Smooth muscle cell (in vitro differentiated cells): ENCODE measurements around the gene CUTA. TPM values are rescaled to one million over a fixed set of nuclear protein-coding genes. Genes with fewer than 3 reads are reported as not detected.

ENCODE experiments used
- DNase-seq: peaks from one replicate; lab custom pipeline; 2025; ENCODE audit not compliant: unreplicated experiment; lab: John Stamatoyannopoulos, UW
- H2AFZ ChIP-seq: fragments of 200-600 bp; sonication (generic); 2 replicates; pipeline ENCODE4 v1.6.0; 2016; ENCODE audit warnings: antibody characterized with exemption, low read depth, mild to moderate bottlenecking
- H3F3A ChIP-seq: fragments of 200-600 bp; sonication (generic); 2 replicates; pipeline ENCODE4 v1.6.0; 2017; ENCODE audit warnings: antibody characterized with exemption, low read depth
- H3K27ac ChIP-seq: fragments of 200-600 bp; sonication (generic); 2 replicates; pipeline ENCODE4 v1.5.1; 2016; ENCODE audit warnings: low read depth, mild to moderate bottlenecking
- H3K27me3 ChIP-seq: fragments of 200-600 bp; sonication (generic); 2 replicates; pipeline ENCODE4 v1.6.1; 2016; ENCODE audit warnings: low read depth, mild to moderate bottlenecking
- H3K36me3 ChIP-seq: fragments of 200-600 bp; sonication (generic); 2 replicates; pipeline ENCODE4 v1.5.1; 2016; ENCODE audit warnings: low read depth
- H3K4me1 ChIP-seq: fragments of 200-600 bp; sonication (generic); 2 replicates; pipeline ENCODE4 v1.5.1; 2016; ENCODE audit warnings: low read depth
- H3K4me2 ChIP-seq: fragments of 200-600 bp; sonication (generic); 2 replicates; pipeline ENCODE4 v1.6.0; 2016; ENCODE audit warnings: mild to moderate bottlenecking
- H3K4me3 ChIP-seq: fragments of 200-600 bp; sonication (generic); 2 replicates; pipeline ENCODE4 v1.5.1; 2016; ENCODE audit warnings: mild to moderate bottlenecking
- H3K79me2 ChIP-seq: fragments of 200-600 bp; sonication (generic); 2 replicates; pipeline ENCODE4 v1.6.0; 2016; ENCODE audit warnings: low read depth, mild to moderate bottlenecking
- H3K9ac ChIP-seq: fragments of 200-600 bp; sonication (generic); 2 replicates; pipeline ENCODE4 v1.6.0; 2016; ENCODE audit warnings: low read depth
- H3K9me3 ChIP-seq: fragments of 200-600 bp; sonication (generic); replicated peaks from 2 replicates; pipeline ENCODE4 v1.5.1; 2016; ENCODE audit warnings: low read depth
- H4K20me1 ChIP-seq: fragments of 200-600 bp; sonication (generic); 2 replicates; pipeline ENCODE4 v1.6.0; 2016; ENCODE audit warnings: low read depth
- whole genome bisulfite sequencing: methylation state at CpG from one replicate; pipeline ENCODE4 v1.1.7; 2016; ENCODE audit warnings: low lambda C conversion rate; 5-methylcytosine and 5-hydroxymethylcytosine counted together
- polyA plus RNA-seq: library from polyadenylated mRNA; unstranded; fragments of >200 nt; fragmentation: Nextera tagmentation; extraction: Ambion mirVana; gene quantifications from 2 replicates; pipeline ENCODE4 v1.2.1, GENCODE V29; 2016
- total RNA-seq: library from RNA; depleted of rRNA; stranded (reverse); fragments of >200 nt; gene quantifications from 2 replicates; pipeline ENCODE4 v1.2.3, GENCODE V29; 2014
- TF ChIP-seq, protein P1 (sequence below): fragments of 200-600 bp; sonication (generic); IDR thresholded peaks from 2 replicates; pipeline ENCODE4 v1.5.1; 2017; ENCODE audit warnings: borderline replicate concordance, mild to moderate bottlenecking, antibody characterized with exemption; ENCODE audit not compliant: insufficient read depth, poor library complexity, severe bottlenecking

Gene CUTA
- total and polyA plus RNA-seq, 2 experiments from 2014 or later: 173 to 289 TPM

DNA sequence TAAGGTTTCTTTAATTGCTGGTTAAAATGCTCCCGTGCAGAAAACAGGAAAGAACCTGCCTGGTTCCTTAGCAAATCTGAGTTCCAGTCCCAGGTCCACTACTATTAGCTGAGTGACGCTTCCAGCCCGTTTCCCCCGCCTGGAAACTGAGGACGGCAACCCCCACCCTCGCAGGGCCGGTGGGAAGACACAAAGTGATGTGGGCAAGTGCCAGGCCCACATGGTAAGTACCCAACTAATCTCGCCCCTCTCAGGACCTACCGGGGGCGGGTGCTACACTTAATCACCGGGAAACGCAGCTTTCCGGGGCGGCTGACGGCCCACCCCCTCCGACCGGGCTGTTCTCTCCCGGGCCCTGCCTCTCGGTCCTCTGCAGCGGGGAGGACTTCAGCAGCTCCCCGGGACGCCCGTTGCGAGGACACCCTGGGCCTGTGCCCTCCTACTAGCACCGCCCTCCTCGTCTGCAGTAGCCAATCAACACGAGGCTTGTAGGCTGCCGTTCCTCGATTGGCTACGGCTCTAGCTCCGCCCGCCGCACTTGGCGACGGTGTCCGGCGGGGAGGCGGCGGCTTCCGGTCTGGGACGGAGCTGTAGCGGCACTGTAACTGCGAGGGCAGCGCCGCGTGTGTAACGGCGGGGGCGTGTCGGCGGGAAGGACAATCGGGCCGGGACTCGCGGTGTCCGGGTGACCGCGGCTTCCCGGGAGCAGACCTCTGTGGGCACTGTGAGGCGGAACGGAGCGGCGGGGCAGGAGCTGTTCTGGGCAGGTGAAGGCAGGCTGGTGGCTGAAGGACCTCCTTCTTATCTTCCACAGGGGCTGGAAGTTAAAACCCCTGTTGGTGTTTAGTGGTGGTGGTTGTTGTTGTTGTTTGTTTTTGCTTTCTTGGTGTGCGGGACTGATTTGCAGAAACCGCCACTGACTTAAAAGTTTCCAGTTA lies 36.4 kb upstream of the CUTA start, which contains the start of gene ZBTB9:
Gene ZBTB9, plus strand, starts transcription at position 568 of the 938 bp plus-strand sequence. CDS start 525 bp downstream, outside the sequence.
- H3F3A ChIP-seq: peaks cover 5% of the 10 kb centered on the region
- H4K20me1 ChIP-seq: no peaks in the 10 kb centered on the region
- no peak within 1 kb of the TSS for H2AFZ ChIP-seq
- 1% methylated on average over 60 of the region's 65 CpGs for WGBS
- no peaks in the 10 kb centered on the region for H3K9me3 ChIP-seq
- H3K36me3 ChIP-seq: no peaks in the 10 kb centered on the region
- peak within 1 kb of the TSS; percentile 72 for H3K9ac ChIP-seq
- peaks cover 5% of the 10 kb centered on the region for H3K4me1 ChIP-seq
- H3K27ac ChIP-seq: peak within 1 kb of the TSS; percentile 25
- H3K79me2 ChIP-seq: peaks cover 18% of the 10 kb centered on the region
- TF ChIP-seq, protein P1, sequence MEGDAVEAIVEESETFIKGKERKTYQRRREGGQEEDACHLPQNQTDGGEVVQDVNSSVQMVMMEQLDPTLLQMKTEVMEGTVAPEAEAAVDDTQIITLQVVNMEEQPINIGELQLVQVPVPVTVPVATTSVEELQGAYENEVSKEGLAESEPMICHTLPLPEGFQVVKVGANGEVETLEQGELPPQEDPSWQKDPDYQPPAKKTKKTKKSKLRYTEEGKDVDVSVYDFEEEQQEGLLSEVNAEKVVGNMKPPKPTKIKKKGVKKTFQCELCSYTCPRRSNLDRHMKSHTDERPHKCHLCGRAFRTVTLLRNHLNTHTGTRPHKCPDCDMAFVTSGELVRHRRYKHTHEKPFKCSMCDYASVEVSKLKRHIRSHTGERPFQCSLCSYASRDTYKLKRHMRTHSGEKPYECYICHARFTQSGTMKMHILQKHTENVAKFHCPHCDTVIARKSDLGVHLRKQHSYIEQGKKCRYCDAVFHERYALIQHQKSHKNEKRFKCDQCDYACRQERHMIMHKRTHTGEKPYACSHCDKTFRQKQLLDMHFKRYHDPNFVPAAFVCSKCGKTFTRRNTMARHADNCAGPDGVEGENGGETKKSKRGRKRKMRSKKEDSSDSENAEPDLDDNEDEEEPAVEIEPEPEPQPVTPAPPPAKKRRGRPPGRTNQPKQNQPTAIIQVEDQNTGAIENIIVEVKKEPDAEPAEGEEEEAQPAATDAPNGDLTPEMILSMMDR: no peak
- peak; percentile 77 for DNase-seq
- no peaks in the 10 kb centered on the region for H3K27me3 ChIP-seq
- H3K4me3 ChIP-seq: peak within 1 kb of the TSS; percentile 89
- peak within 1 kb of the TSS; percentile 95 for H3K4me2 ChIP-seq

DNA sequence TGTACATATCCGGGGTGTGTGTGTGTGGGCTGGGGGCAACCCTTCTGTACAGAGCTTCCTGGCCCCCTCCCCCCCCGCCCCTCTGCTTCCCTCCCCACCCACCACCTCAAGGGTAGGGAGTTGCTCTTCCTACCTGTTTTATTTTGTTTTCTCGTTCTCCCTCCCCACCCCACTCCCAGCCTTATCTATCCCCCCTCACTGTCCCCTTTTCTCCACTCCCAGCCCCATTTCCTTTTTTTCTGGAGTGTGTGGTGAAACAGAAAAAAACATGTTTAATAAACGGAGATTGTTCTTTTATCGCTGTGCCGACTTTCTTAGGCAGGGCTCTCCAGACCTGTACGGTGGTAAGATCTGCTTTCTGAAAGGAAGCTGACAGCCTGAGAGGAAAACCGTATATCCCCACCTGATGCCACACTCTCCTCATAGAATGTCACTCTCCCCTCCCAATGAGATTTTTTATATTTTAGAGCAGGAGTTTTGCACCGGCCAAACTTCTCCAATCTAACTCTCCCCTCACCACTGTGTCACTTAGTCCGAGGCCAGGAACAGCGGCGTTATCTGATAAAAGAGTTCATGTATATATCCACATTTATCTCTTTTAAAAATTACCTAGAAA lies 35.6 kb upstream of the CUTA start:
- WGBS: 40% methylated on average over 11 of the region's 12 CpGs
- no peak overlapping the region for H2AFZ ChIP-seq

DNA sequence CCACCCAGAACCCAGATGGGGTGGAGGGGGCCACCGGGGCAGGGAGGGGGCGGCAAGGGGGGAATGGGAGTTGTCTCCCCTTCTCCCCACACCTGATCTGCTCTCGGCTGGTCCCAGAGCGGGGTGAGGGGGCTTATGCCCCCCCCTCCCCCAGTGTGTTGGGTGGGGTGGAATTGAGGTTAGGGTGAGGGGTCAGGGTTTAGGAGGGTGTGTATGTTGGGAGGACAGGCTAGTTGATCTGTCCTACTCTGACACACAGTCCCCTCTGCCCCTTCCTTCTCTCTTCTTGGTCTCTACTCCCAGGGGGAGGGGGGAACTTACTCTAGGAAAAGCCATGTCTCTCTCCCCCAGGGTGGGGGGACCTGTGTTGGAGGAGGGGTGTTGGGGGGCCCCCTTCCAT lies 34.6 kb upstream of the CUTA start:
- Histone ChIP-seq H3F3A (peaks cover 5% of the 10 kb centered on the region), H3K79me2 (peaks cover 18% of the 10 kb centered on the region), H2AFZ (no peak overlapping the region), H3K27ac (no peak overlapping the region), H3K9ac (no peak overlapping the region), H4K20me1 (no peaks in the 10 kb centered on the region), H3K36me3 (no peaks in the 10 kb centered on the region), H3K4me3 (no peak overlapping the region), H3K4me2 (no peak overlapping the region), H3K9me3 (no peaks in the 10 kb centered on the region), H3K27me3 (no peaks in the 10 kb centered on the region), H3K4me1 (peaks cover 5% of the 10 kb centered on the region)
- TF ChIP-seq, protein P1: no peak
- WGBS: 91% methylated on average over 4 of the region's 4 CpGs
- DNase-seq: no peak

More for the DNA sequence above, 35.6 kb upstream of the CUTA start:
- Histone ChIP-seq H3K27me3 (no peaks in the 10 kb centered on the region), H3K4me3 (peak overlapping the region; percentile 89), H3K9me3 (no peaks in the 10 kb centered on the region), H3K4me2 (peak overlapping the region; percentile 95), H3K79me2 (peaks cover 18% of the 10 kb centered on the region), H3K36me3 (no peaks in the 10 kb centered on the region), H3K27ac (peak overlapping the region; percentile 25), H4K20me1 (no peaks in the 10 kb centered on the region), H3K9ac (peak overlapping the region; percentile 72), H3F3A (peaks cover 5% of the 10 kb centered on the region), H3K4me1 (peaks cover 5% of the 10 kb centered on the region)
- TF ChIP-seq, protein P1: no peak
- no peak for DNase-seq
